NCI-H146 treated with DMSO at 0.1 percent for 48 hours (cell line): ENCODE results near the gene ESM1.
"Not testable (repeated sequence)": the region's sequence is repeated elsewhere in the genome, so short reads cannot be mapped to it uniquely, and the experiment has no call there.

Experiments used
- DNase-seq: peaks from one replicate; lab custom pipeline; 2025; ENCODE audit not compliant: unreplicated experiment; lab: John Stamatoyannopoulos, UW

Gene ESM1

GRCh38 chr5:54985301-54986268 is at the start of gene ESM1:
ESM1 (minus strand) TSS chr5:54985593; CDS start chr5:54985517, 76 bp downstream.
- DNase-seq: no peak

DNA sequence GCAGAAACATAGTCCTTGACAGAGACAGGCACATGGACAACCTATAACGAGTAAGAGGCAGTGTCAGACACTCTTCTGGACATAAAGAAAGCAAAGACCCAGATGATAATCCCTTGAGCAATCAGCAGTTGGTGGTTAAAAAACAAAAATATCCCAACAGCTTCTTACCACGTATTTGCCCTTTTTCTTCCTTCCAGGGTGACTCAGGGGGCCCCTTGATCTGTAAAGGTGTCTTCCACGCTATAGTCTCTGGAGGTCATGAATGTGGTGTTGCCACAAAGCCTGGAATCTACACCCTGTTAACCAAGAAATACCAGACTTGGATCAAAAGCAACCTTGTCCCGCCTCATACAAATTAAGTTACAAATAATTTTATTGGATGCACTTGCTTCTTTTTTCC is 48.2 kb upstream of the ESM1 start:
- no peak for DNase-seq

DNA sequence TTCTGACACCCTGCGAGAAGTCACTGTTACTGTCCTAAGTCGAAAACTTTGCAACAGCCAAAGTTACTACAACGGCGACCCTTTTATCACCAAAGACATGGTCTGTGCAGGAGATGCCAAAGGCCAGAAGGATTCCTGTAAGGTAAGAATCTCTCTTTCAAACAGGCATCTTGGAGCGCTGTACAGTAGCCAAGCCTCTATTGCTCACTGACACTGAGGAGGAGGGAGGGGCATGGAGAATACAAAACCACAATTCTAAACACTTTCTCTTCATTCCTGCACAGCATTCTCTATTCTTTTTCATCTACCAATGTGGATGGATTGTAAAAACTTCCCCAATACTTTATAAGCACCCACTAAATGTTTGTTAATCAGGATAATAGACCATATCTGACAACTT is 46.1 kb upstream of the ESM1 start:
- DNase-seq: no peak

DNA sequence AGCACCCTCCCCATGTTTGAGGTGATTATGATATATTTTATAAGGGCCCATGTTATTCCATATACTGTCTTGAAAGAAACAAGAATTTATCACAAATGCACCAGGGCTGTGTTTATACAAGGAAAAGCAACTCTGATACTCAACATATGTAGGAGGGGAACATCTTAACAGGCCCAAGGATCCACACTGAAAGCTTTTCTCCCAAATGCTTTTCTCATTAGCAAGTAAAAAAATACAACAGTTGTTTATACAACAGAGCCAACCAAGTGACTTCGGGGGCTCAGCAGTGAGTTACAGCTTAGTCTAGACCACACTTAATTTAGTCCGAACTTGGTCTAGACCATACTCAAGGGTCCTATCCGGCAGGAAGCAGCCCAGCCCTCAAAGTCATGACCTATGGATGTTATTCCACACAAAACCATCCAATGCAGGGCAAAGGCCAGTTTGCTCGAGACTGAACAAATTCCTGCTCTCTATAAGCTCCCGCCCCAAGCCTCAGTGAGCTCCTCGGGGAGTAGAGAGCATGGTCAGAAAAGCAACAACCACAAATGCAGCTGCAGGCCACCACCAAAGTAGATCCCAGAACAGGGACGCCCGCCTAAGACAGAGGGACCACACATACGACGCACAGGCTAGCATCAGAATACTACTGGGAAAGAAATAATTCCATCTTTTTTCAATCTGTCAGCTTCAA is 45.4 kb upstream of the ESM1 start:
- DNase-seq: no peak

DNA sequence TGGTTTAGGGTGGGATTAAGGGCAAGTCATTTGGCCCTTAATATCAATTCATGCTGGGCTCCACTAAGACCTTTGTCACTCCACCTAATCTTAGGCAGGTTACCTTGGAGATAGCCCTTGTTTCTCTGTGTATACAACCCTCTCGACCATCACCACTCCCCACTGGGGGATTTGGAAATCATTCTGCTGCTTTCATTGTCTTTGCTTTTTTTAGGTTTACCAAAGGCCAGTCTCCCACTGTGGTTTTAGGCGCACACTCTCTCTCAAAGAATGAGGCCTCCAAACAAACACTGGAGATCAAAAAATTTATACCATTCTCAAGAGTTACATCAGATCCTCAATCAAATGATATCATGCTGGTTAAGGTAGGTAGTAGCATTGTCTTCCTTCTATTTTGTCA is 44.8 kb upstream of the ESM1 start:
- no peak for DNase-seq

DNA sequence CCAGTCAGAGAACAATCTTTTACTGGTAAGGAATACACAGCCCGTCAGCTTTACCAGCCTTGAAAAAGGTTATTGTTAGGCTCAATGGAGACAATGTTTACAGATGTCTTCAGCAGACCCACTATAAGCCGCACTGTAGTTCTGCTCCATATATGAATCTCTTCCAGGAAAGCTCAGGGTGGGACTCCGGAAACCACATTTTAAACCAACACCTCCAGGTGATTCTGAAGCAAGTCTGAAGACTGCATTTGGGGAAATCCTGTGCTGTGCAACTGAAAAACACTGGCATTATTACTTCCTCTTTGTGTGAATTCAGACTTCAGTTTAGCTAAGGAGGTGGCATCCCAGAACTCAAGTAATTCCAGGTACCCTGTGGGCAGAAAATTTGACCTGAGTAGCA is 42.2 kb upstream of the ESM1 start:
- DNase-seq: no peak

GRCh38 chr5:55022450-55022849 is 37.1 kb upstream of the ESM1 start:
- DNase-seq: no peak

GRCh38 chr5:55021821-55022220 is 36.4 kb upstream of the ESM1 start:
- no peak for DNase-seq

- no peak for DNase-seq
These were observed 36.0 kb upstream of the ESM1 start for GRCh38 chr5:55021410-55021809.

GRCh38 chr5:55010149-55010548 is 24.8 kb upstream of the ESM1 start:
- not testable (repeated sequence) for DNase-seq

GRCh38 chr5:55004729-55005128 is 19.3 kb upstream of the ESM1 start:
- no peak for DNase-seq

- DNase-seq: no peak
These were observed 18.2 kb upstream of the ESM1 start for GRCh38 chr5:55003432-55004065.

DNA sequence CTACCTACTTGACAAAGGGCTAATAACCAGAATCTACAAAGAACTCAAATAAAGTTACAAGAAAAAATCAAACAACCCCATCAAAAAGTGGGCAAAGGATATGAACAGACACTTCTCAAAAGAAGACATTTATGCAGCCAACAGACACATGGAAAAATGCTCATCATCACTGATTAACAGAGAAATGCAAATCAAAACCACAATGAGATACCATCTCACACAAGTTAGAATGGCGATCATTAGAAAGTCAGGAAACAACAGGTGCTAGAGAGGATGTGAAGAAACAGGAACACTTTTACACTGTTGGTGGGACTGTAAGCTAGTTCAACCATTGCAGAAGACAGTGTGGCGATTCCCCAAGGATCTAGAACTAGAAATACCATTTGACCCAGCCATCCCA is 16.8 kb upstream of the ESM1 start:
- not testable (repeated sequence) for DNase-seq

- DNase-seq: no peak
These were observed 11.7 kb upstream of the ESM1 start for GRCh38 chr5:54997081-54997480.

- no peak for DNase-seq
These were observed 11.1 kb upstream of the ESM1 start for GRCh38 chr5:54996466-54996865.

DNA sequence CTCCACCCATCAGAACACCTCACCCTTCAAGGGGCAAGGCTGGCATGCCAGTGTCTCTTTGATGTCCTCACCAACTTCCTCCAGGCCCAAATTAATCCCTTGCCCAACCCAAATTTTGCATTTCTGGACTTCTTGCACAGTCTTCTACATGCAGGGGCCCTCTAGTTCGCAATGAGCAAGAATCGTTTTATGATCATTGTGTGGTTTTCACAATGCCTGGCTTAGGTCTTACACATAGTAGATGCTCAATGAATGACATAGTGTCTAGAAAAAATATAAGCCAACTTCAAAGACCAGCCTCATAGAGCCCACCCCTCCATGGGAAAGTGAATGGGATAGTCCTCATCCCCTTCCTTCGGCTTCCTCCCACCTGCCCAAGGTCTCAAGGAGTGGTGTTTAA is 9.8 kb upstream of the ESM1 start:
- no peak for DNase-seq

GRCh38 chr5:54994628-54995027 is 9.2 kb upstream of the ESM1 start:
- DNase-seq: no peak

DNA sequence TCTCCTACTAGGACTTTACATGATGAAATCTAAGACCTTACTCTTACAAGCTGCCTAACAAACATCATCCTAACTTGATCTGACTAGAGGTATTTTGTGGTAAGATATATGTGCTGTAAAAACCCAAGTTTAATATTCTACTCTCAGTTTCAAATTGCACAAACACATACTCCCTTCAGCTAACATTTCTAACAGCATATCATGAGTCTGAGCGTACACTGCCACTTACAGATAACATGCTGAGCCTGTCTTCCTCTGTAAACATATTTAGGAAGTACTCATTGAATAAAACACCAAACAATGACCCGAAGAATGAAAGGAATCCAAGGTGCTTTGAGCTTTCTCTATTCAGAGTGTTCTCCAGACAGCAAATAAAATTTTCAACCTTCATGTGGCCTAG is 7.9 kb upstream of the ESM1 start:
- DNase-seq: no peak

DNA sequence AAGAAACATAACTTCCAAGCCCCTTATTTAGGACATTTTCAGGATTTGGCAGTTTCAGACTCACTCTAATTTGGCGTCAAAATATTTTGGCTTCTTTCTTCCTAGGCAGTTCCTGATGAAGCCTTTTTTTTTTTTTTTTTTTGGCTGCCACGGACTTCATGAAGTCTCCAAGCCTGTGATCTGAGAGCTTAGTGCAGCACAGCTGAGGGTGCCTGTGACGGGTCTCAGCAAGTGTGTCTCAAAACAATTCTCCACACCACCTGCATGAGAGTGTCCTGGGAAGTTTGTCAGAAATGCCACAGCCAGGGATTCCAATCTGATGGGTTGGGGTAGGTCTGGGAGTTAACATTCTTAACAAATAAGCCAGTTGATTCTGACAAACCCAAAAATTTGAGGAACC is 6.0 kb upstream of the ESM1 start:
- DNase-seq: no peak

DNA sequence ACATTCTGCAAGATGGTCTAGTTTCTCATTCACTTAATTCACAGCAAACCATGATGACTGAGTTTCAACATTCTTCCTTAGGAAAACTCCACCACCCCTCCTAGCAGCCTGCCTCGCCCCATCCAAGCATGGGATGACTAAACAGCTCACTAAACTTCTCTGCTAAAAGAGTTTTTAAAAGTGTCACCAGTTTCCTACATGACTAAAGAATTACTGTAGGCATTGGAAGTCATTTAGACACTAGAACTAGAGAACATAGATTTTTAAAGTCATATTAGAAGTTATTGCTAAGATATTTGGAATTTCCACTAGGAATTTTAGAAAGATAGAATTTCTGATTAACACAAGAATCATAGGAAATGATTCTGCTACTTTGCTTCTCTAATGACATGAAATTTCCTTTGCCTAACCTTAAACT is 5.5 kb upstream of the ESM1 start:
- no peak for DNase-seq

DNA sequence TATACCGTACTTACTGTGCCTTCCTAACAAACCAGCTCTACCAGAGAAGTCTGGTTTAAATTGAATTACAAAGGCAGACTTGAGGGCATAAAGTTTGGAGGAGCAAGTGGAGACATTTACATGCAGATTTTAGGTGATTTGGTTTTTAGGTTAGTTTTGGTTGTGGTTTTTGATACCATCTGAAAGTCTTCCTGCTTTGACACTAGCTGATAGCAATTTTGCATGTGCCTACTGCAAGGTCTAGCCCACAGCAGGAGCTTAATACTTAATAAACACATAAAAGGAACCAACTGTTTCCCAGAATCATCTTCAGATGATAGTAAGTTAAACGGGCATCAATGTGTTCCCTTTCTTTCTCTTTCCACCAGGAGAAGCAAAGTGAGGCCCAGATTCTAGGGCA is 3.4 kb upstream of the ESM1 start:
- DNase-seq: no peak

DNA sequence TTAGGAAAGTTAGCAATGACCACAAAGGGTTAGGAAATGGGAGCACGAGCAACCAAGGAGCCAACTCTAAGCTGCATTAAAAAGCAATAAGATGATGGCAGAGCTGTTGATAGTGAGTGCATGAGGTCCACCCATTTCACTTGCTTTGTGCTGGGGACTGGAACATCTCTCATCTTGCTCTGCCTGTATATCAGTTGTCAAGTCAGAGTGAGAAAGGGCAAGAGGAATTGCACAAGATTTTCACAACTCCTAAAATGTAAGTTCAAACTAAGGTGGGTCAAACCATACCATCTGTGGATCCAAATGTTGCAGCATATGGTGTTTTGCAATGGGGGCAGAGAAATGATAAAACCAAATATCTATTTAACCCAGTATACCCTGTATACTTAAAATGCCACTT is 2.8 kb upstream of the ESM1 start:
- no peak for DNase-seq
